ENCODE measurements around the gene SPATA25.

Gene SPATA25

GRCh38 chr20:45848969-45849582 lies 38.3 kb downstream of the SPATA25 start:
- TF ChIP-seq CTCF (IDR thresholded peaks at IDR 0.05; ENCODE audit: low read depth, low read length, missing control alignments): no peak
- in situ Hi-C loops (cut with HindIII; ENCODE audit: low sequenced_read_pairs): no loop called here
- no peak for DNase-seq (ENCODE audit: low read depth)
- no peak overlapping the region for H3K4me3 ChIP-seq (ENCODE audit: low read depth, low read length)

- DNase-seq (ENCODE audit: low read depth): no peak
- TF ChIP-seq CTCF (IDR thresholded peaks at IDR 0.05; ENCODE audit: low read depth, low read length, missing control alignments): no peak
- in situ Hi-C loops (cut with HindIII; ENCODE audit: low sequenced_read_pairs): no loop called here
- no peak overlapping the region for H3K4me3 ChIP-seq (ENCODE audit: low read depth, low read length)
Measured at GRCh38 chr20:45848421-45848820, 39.0 kb downstream of the SPATA25 start.

GRCh38 chr20:45845452-45845851 lies 42.0 kb downstream of the SPATA25 start:
- TF ChIP-seq CTCF (IDR thresholded peaks at IDR 0.05; ENCODE audit: low read depth, low read length, missing control alignments): no peak
- in situ Hi-C loops (cut with HindIII; ENCODE audit: low sequenced_read_pairs): no loop called here
- H3K4me3 ChIP-seq (ENCODE audit: low read depth, low read length): no peak overlapping the region
- DNase-seq (ENCODE audit: low read depth): no peak

GRCh38 chr20:45843506-45843905 lies 43.9 kb downstream of the SPATA25 start:
- TF ChIP-seq CTCF (IDR thresholded peaks at IDR 0.05; ENCODE audit: low read depth, low read length, missing control alignments): no peak
- in situ Hi-C loops (cut with HindIII; ENCODE audit: low sequenced_read_pairs): no loop called here
- H3K4me3 ChIP-seq (ENCODE audit: low read depth, low read length): no peak overlapping the region
- no peak for DNase-seq (ENCODE audit: low read depth)

GRCh38 chr20:45842169-45842812 lies 45.1 kb downstream of the SPATA25 start:
- DNase-seq (ENCODE audit: low read depth): no peak
- H3K4me3 ChIP-seq (ENCODE audit: low read depth, low read length): no peak overlapping the region
- in situ Hi-C loops (cut with HindIII; ENCODE audit: low sequenced_read_pairs): no loop called here
- no peak for TF ChIP-seq CTCF (IDR thresholded peaks at IDR 0.05; ENCODE audit: low read depth, low read length, missing control alignments)

- in situ Hi-C loops (cut with HindIII; ENCODE audit: low sequenced_read_pairs): no loop called here
- no peak overlapping the region for H3K4me3 ChIP-seq (ENCODE audit: low read depth, low read length)
- no peak for DNase-seq (ENCODE audit: low read depth)
- TF ChIP-seq CTCF (IDR thresholded peaks at IDR 0.05; ENCODE audit: low read depth, low read length, missing control alignments): no peak
Measured at GRCh38 chr20:45841407-45842129, 45.9 kb downstream of the SPATA25 start.
